Measurements from ENCODE around the gene MOG. TPM values are rescaled to one million over a fixed set of nuclear protein-coding genes. Genes with fewer than 3 reads are reported as not detected.
"Not testable (repeated sequence)": the region's sequence is repeated elsewhere in the genome, so short reads cannot be mapped to it uniquely, and the experiment has no call there.

MOG gene
- total RNA-seq, 1 experiment from 2014 or later, result not detected

GRCh38 chr6:29653452-29654038 lies 3.3 kb upstream of the MOG start:
- TF ChIP-seq CTCF (IDR thresholded peaks at IDR 0.05; ENCODE audit: unreplicated experiment), result peak; percentile 63
- POLR2A ChIA-PET, result interaction anchor here (0.7 to 1.5 kb wide), 5 partner anchors 10 to 1579 kb away, joined by 3 to 7 read pairs (median 3); no protein-coding TSS in a partner anchor
- Mint-ChIP-seq H3K4me3 (ENCODE audit: unreplicated experiment) (no peak overlapping the region), H3K27me3 (ENCODE audit: insufficient read depth, unreplicated experiment) (no peaks in the 10 kb centered on the region), H3K9me3 (ENCODE audit: unreplicated experiment) (no peaks in the 10 kb centered on the region), H3K27ac (ENCODE audit: low read depth, unreplicated experiment) (no peak overlapping the region), H3K4me1 (ENCODE audit: insufficient read depth, unreplicated experiment) (peaks cover 7% of the 10 kb centered on the region), H3K36me3 (ENCODE audit: insufficient read depth, unreplicated experiment) (no peaks in the 10 kb centered on the region)
- peak; percentile 67 for DNase-seq (ENCODE audit: unreplicated experiment)
- BruUV-seq (replicated peaks), result no TSS peak
- intact Hi-C loops (cut with micrococcal nuclease), result loop anchor here (5.0 kb wide), 1 partner anchor 194 kb away; no protein-coding TSS in a partner anchor
- CTCF ChIA-PET, result interaction anchor here (0.5 to 12.8 kb wide), 47 partner anchors 9 to 1448 kb away, joined by 3 to 369 read pairs (median 5); partner anchors contain the start of gene GABBR1

- no peak for TF ChIP-seq CTCF (IDR thresholded peaks at IDR 0.05; ENCODE audit: unreplicated experiment)
- Mint-ChIP-seq H3K9me3 (ENCODE audit: unreplicated experiment) (no peaks in the 10 kb centered on the region), H3K36me3 (ENCODE audit: insufficient read depth, unreplicated experiment) (no peaks in the 10 kb centered on the region), H3K27me3 (ENCODE audit: insufficient read depth, unreplicated experiment) (no peaks in the 10 kb centered on the region), H3K4me3 (ENCODE audit: unreplicated experiment) (no peak overlapping the region), H3K27ac (ENCODE audit: low read depth, unreplicated experiment) (no peak overlapping the region), H3K4me1 (ENCODE audit: insufficient read depth, unreplicated experiment) (no peaks in the 10 kb centered on the region)
- CTCF ChIA-PET, result interaction anchor here (0.7 to 12.8 kb wide), 6 partner anchors 7 to 39 kb away, joined by 3 to 369 read pairs (median 138); no protein-coding TSS in a partner anchor
- intact Hi-C loops (cut with micrococcal nuclease), result no loop called here
- POLR2A ChIA-PET, result no interaction called here
- no TSS peak for BruUV-seq (replicated peaks)
- no peak for DNase-seq (ENCODE audit: unreplicated experiment)
Measured at GRCh38 chr6:29655658-29656057, 1.2 kb upstream of the MOG start.

- H3K27me3 Mint-ChIP-seq (ENCODE audit: insufficient read depth, unreplicated experiment), result no peaks in the 10 kb centered on the region
- intact Hi-C loops (cut with micrococcal nuclease), result no loop called here
- no peak for TF ChIP-seq CTCF (IDR thresholded peaks at IDR 0.05; ENCODE audit: unreplicated experiment)
- ChIA-PET POLR2A (no interaction called here), CTCF (interaction anchor here (0.7 to 12.8 kb wide), 7 partner anchors 7 to 38 kb away, joined by 3 to 369 read pairs (median 6); no protein-coding TSS in a partner anchor)
- no peak overlapping the region for H3K27ac Mint-ChIP-seq (ENCODE audit: low read depth, unreplicated experiment)
- no peaks in the 10 kb centered on the region for H3K4me1 Mint-ChIP-seq (ENCODE audit: insufficient read depth, unreplicated experiment)
- no peaks in the 10 kb centered on the region for H3K9me3 Mint-ChIP-seq (ENCODE audit: unreplicated experiment)
- BruUV-seq (replicated peaks), result no TSS peak
- H3K36me3 Mint-ChIP-seq (ENCODE audit: insufficient read depth, unreplicated experiment), result no peaks in the 10 kb centered on the region
- no peak for DNase-seq (ENCODE audit: unreplicated experiment)
- no peak overlapping the region for H3K4me3 Mint-ChIP-seq (ENCODE audit: unreplicated experiment)
Measured at GRCh38 chr6:29656157-29656556, 735 bp upstream of the MOG start.

GRCh38 chr6:29661071-29661470 lies 4.2 kb downstream of the MOG start:
- H3K27me3 Mint-ChIP-seq (ENCODE audit: insufficient read depth, unreplicated experiment), result no peaks in the 10 kb centered on the region
- ChIA-PET POLR2A (interaction anchor here (0.7 to 1.7 kb wide), 4 partner anchors 11 to 700 kb away, joined by 3 to 11 read pairs (median 3); no protein-coding TSS in a partner anchor), CTCF (interaction anchor here (0.6 to 9.5 kb wide), 4 partner anchors 10 to 1450 kb away, joined by 3 to 256 read pairs (median 6); no protein-coding TSS in a partner anchor)
- no peaks in the 10 kb centered on the region for H3K4me1 Mint-ChIP-seq (ENCODE audit: insufficient read depth, unreplicated experiment)
- no peaks in the 10 kb centered on the region for H3K36me3 Mint-ChIP-seq (ENCODE audit: insufficient read depth, unreplicated experiment)
- TF ChIP-seq CTCF (IDR thresholded peaks at IDR 0.05; ENCODE audit: unreplicated experiment), result no peak
- DNase-seq (ENCODE audit: unreplicated experiment), result no peak
- H3K4me3 Mint-ChIP-seq (ENCODE audit: unreplicated experiment), result no peak overlapping the region
- BruUV-seq (replicated peaks), result no TSS peak
- intact Hi-C loops (cut with micrococcal nuclease), result no loop called here
- H3K27ac Mint-ChIP-seq (ENCODE audit: low read depth, unreplicated experiment), result no peak overlapping the region
- H3K9me3 Mint-ChIP-seq (ENCODE audit: unreplicated experiment), result no peaks in the 10 kb centered on the region

- CTCF ChIA-PET, result interaction anchor here (0.6 to 9.5 kb wide), 4 partner anchors 10 to 1451 kb away, joined by 3 to 256 read pairs (median 6); no protein-coding TSS in a partner anchor
- H3K9me3 Mint-ChIP-seq (ENCODE audit: unreplicated experiment); H3K4me3 Mint-ChIP-seq (ENCODE audit: unreplicated experiment); H3K36me3 Mint-ChIP-seq (ENCODE audit: insufficient read depth, unreplicated experiment); H3K27me3 Mint-ChIP-seq (ENCODE audit: insufficient read depth, unreplicated experiment); H3K4me1 Mint-ChIP-seq (ENCODE audit: insufficient read depth, unreplicated experiment); H3K27ac Mint-ChIP-seq (ENCODE audit: low read depth, unreplicated experiment); BruUV-seq (replicated peaks); intact Hi-C loops (cut with micrococcal nuclease): not testable (repeated sequence)
- peak; percentile 32 for DNase-seq (ENCODE audit: unreplicated experiment)
- POLR2A ChIA-PET, result interaction anchor here (0.7 to 1.7 kb wide), 5 partner anchors 12 to 700 kb away, joined by 3 to 11 read pairs (median 3); no protein-coding TSS in a partner anchor
Measured at GRCh38 chr6:29661502-29662141, 4.7 kb downstream of the MOG start.

Measured in MCF 10A (cell line).